ENCODE measurements around the gene ADORA2A.

ADORA2A gene

DNA sequence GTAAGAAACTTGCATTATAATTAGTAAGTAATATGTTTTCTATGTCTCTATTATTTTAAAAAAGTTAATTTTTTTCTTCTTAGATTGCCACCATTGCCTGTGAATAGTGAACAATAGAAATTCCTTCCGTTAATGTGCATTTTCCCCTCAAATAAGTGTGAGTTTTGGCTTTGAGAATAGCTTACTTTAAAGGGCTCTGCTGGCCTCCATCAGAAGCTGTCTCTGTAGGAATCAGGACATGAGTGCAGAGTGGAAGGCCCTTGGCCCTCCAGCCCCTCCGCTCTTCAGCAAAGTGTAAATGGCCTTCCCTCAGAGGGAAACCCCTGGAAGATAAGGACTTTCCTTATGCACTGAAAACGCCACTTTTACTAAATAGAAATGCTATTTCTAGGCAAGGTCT lies 24.1 kb upstream of the ADORA2A start:
- H3K4me3 ChIP-seq (IDR thresholded peaks at IDR 0.05; ENCODE audit: insufficient read depth, low read depth, low read length), result no peak overlapping the region
- H3K27me3 ChIP-seq (ENCODE audit: insufficient read depth, low read depth), result no peaks in the 10 kb centered on the region
- no peaks in the 10 kb centered on the region for H4K20me1 ChIP-seq (ENCODE audit: insufficient read depth)
- no peaks in the 10 kb centered on the region for H3K79me2 ChIP-seq (ENCODE audit: insufficient read depth, low read depth)
- TF ChIP-seq, protein P1, sequence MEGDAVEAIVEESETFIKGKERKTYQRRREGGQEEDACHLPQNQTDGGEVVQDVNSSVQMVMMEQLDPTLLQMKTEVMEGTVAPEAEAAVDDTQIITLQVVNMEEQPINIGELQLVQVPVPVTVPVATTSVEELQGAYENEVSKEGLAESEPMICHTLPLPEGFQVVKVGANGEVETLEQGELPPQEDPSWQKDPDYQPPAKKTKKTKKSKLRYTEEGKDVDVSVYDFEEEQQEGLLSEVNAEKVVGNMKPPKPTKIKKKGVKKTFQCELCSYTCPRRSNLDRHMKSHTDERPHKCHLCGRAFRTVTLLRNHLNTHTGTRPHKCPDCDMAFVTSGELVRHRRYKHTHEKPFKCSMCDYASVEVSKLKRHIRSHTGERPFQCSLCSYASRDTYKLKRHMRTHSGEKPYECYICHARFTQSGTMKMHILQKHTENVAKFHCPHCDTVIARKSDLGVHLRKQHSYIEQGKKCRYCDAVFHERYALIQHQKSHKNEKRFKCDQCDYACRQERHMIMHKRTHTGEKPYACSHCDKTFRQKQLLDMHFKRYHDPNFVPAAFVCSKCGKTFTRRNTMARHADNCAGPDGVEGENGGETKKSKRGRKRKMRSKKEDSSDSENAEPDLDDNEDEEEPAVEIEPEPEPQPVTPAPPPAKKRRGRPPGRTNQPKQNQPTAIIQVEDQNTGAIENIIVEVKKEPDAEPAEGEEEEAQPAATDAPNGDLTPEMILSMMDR (conservative IDR thresholded peaks at IDR 0.05; ENCODE audit: low read depth, low read length), result no peak
- H3K4me2 ChIP-seq, result no peak overlapping the region
- no peak overlapping the region for H2AFZ ChIP-seq (ENCODE audit: low read depth)
- peaks cover 5% of the 10 kb centered on the region; the same call in 1 of the 2 replicates for H3K36me3 ChIP-seq (ENCODE audit: insufficient read depth)
- no peak overlapping the region for H3K9ac ChIP-seq
- H3K27ac ChIP-seq, result no peak overlapping the region
- H3K4me1 ChIP-seq (ENCODE audit: low read depth, poor library complexity, severe bottlenecking), result peaks cover 9% of the 10 kb centered on the region

DNA sequence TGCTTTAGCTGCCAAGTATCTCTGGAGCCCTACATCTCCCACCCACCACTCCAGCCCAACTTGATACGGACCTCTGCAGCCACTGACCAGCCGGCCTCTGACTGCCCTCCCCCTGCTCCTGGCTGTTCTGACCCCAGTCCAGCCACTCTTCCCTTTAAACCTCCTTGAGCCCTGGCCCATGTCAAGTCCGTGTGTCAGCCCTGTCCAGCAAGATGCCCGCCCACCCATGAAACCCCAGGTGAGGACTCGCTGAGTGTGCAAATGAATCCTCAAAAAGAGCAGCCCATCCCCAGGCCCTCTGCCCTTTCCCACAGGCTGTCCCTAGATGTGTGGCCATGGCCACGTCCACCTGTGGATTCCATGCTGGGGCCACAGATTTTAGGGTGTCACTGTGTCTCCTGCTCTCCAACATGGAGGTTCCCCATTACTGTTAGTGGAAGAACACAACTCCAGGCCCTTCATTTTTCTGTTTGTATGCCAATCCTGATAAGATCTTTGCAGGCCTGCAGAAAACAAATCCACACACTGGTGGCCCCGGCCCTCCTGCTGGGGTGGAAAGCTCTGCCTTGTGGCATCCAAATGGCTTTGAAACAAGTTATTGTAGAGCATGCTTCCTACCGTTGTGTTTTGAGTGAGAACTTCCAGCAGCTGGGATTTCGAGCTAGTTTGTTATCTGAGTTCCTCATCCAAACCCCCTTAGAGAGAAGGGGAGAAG lies 22.7 kb upstream of the ADORA2A start:
- H3K4me3 ChIP-seq (IDR thresholded peaks at IDR 0.05; ENCODE audit: insufficient read depth, low read depth, low read length), result no peak overlapping the region
- peaks cover 23% of the 10 kb centered on the region for H3K4me1 ChIP-seq (ENCODE audit: low read depth, poor library complexity, severe bottlenecking)

DNA sequence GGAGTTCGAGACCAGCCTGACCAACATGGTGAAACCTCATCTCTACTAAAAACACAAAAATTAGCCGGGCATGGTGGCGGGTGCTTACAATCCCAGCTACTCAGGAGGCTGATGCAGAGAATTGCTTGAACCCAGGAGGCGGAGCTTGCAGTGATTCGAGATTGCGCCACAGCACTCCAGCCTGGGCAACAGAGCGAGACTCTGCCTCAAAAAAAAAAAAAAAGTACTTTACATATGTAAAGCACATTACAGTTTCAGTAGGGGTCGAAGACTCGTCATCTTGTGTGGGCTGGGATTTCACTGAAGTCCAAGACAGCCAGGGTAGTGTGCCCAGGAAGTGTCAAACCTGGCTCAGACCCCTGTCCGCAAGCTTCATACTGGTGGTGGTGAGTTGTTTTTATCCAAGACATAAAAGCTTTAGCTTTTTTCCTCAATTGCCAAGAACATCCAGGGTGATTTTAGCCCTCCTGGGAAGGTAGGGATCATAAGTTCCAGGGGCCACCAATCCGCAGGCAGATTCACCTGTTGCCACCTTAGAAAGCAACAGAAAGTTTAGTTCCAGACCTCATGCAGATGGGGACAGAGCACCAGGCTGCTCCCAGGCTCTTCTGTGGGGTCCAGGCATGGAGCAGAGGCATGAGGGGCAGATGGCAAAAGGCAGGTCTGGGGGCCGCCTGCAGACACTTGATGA lies 21.6 kb upstream of the ADORA2A start:
- no peak overlapping the region for H3K4me3 ChIP-seq (IDR thresholded peaks at IDR 0.05; ENCODE audit: insufficient read depth, low read depth, low read length)
- peaks cover 33% of the 10 kb centered on the region for H3K4me1 ChIP-seq (ENCODE audit: low read depth, poor library complexity, severe bottlenecking)
- H3K79me2 ChIP-seq (ENCODE audit: insufficient read depth, low read depth), result no peaks in the 10 kb centered on the region
- no peak overlapping the region for H3K27ac ChIP-seq
- H2AFZ ChIP-seq (ENCODE audit: low read depth), result no peak overlapping the region
- TF ChIP-seq, protein P1 (conservative IDR thresholded peaks at IDR 0.05; ENCODE audit: low read depth, low read length), result no peak
- no peaks in the 10 kb centered on the region for H4K20me1 ChIP-seq (ENCODE audit: insufficient read depth)
- H3K4me2 ChIP-seq, result no peak overlapping the region
- no peaks in the 10 kb centered on the region for H3K27me3 ChIP-seq (ENCODE audit: insufficient read depth, low read depth)
- peaks cover 5% of the 10 kb centered on the region; the same call in 1 of the 2 replicates for H3K36me3 ChIP-seq (ENCODE audit: insufficient read depth)
- H3K9ac ChIP-seq, result no peak overlapping the region

More for the DNA sequence above, 22.7 kb upstream of the ADORA2A start:
- H3K27ac ChIP-seq, result no peak overlapping the region
- H2AFZ ChIP-seq (ENCODE audit: low read depth), result no peak overlapping the region
- no peaks in the 10 kb centered on the region for H4K20me1 ChIP-seq (ENCODE audit: insufficient read depth)
- peaks cover 5% of the 10 kb centered on the region; the same call in 1 of the 2 replicates for H3K36me3 ChIP-seq (ENCODE audit: insufficient read depth)
- no peak overlapping the region for H3K9ac ChIP-seq
- TF ChIP-seq, protein P1 (conservative IDR thresholded peaks at IDR 0.05; ENCODE audit: low read depth, low read length), result no peak
- H3K27me3 ChIP-seq (ENCODE audit: insufficient read depth, low read depth), result no peaks in the 10 kb centered on the region
- no peaks in the 10 kb centered on the region for H3K79me2 ChIP-seq (ENCODE audit: insufficient read depth, low read depth)
- no peak overlapping the region for H3K4me2 ChIP-seq

DNA sequence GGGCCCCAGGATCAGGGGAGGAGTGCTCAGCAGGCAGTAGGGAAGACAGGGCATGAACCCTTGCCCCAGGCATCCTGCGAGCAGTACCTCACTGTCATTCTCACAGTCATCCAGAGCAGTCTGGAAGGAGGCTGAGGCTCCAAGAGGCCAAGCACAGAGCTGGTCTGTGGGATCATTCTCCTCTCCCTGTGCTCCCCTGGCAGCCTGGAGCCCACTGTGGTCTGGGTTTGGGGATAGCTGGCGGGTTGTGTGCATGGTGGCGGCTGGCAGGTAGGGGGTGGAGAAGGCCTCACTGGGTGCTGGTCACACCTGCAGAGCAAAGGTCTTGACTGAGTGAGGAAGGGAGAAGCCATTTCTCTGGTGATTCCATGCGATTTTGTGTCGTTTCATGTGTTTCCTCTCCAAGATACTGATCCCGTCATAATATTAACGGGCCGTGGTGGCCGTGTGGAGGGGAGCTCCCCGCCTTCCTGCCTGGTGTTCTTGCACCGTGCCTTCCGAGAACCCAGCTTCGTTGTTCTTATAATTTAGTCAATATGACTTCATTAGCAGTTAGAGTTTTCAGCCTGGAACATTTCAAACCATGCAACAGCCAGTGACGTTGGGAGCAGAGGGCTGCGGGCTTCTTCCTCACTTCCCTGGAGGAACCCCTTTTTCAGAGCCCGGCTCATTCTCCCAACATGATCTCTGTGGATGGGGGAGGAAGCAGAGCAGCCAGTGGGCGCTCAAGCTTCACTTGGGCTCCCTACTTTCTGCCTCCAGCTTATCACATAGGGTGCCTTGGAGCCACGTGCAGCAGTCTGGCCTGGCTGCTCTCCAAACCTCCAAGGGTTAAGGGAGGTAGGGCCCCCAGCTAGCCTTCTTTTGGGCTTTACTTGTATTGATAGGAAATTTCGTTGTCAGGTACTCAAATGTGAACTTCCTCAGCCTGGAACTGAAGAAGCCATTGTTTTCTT lies 20.8 kb upstream of the ADORA2A start:
- H3K27ac ChIP-seq, result no peak overlapping the region
- peaks cover 34% of the 10 kb centered on the region for H3K4me1 ChIP-seq (ENCODE audit: low read depth, poor library complexity, severe bottlenecking)
- no peaks in the 10 kb centered on the region for H3K27me3 ChIP-seq (ENCODE audit: insufficient read depth, low read depth)
- no peak overlapping the region for H3K4me2 ChIP-seq
- no peak overlapping the region for H3K9ac ChIP-seq
- no peak overlapping the region for H2AFZ ChIP-seq (ENCODE audit: low read depth)
- H3K36me3 ChIP-seq (ENCODE audit: insufficient read depth), result peaks cover 5% of the 10 kb centered on the region; the same call in 1 of the 2 replicates
- no peak overlapping the region for H3K4me3 ChIP-seq (IDR thresholded peaks at IDR 0.05; ENCODE audit: insufficient read depth, low read depth, low read length)
- no peaks in the 10 kb centered on the region for H3K79me2 ChIP-seq (ENCODE audit: insufficient read depth, low read depth)
- TF ChIP-seq, protein P1 (conservative IDR thresholded peaks at IDR 0.05; ENCODE audit: low read depth, low read length), result no peak
- no peaks in the 10 kb centered on the region for H4K20me1 ChIP-seq (ENCODE audit: insufficient read depth)

Measured in KMS-11 (cell line).